Ovary (tissue), 9 donors: Measurements from ENCODE around the gene RAP1A. TPM values are rescaled to one million over a fixed set of nuclear protein-coding genes. Genes with fewer than 3 reads are reported as not detected.

Experiments used
- DNase-seq, 5 donors: peaks; one replicate each; pipeline ENCODE4 v3.0.0-alpha.2; 2019 to 2020
- H3K27ac ChIP-seq, 2 donors: fragments of 200-600 bp; one replicate each; pipeline versions ENCODE4 v1.5.1 to v1.8.0; 2019 to 2022
- H3K27me3 ChIP-seq: fragments of 200-600 bp; one replicate; pipeline ENCODE4 v1.8.0; 2022
- H3K36me3 ChIP-seq: fragments of 200-600 bp; sonication (generic); one replicate; pipeline ENCODE4 v1.5.1; 2019
- H3K4me1 ChIP-seq: one replicate; pipeline ENCODE4 v1.8.1; 2013; ENCODE audit warnings: mild to moderate bottlenecking, moderate library complexity; ENCODE audit not compliant: insufficient read depth
- H3K4me3 ChIP-seq: fragments of 200-600 bp; sonication (generic); one replicate; pipeline ENCODE4 v1.5.1; 2017
- H3K9me3 ChIP-seq, 2 donors: fragments of 200-600 bp in 1 of 2; sonication (generic) in 1 of 2; one replicate each; pipeline versions ENCODE4 v1.5.1 to v1.8.1; 2013 to 2019; ENCODE audit warnings: mild to moderate bottlenecking in 1 of 2, moderate library complexity in 1 of 2
- CTCF ChIP-seq, 3 donors: fragments of 450-650 bp in 2 of 3; fragments of 200-600 bp in 1 of 3; IDR thresholded peaks; one replicate each; pipeline versions ENCODE4 v1.5.1 to v1.8.0; 2016 to 2022; ENCODE audit warnings: antibody characterized with exemption in 3 of 3, mild to moderate bottlenecking in 1 of 3
- EP300 ChIP-seq: sonication (generic); formaldehyde crosslinking; IDR thresholded peaks from one replicate; pipeline ENCODE4 v1.6.1; 2017; ENCODE audit warnings: antibody characterized with exemption
- POLR2A ChIP-seq: fragments of 450-650 bp; IDR thresholded peaks from one replicate; pipeline ENCODE4 v1.6.1; 2017; ENCODE audit warnings: antibody characterized with exemption, mild to moderate bottlenecking, moderate library complexity
- WGBS, 3 donors: extraction: QIAGEN DNeasy Blood & Tissue Kit in 1 of 3; methylation state at CpG; one replicate each; pipeline versions ENCODE4 v1.1.5 to v1.1.7; 2013 to 2017; 5-methylcytosine and 5-hydroxymethylcytosine counted together
- intact Hi-C, 4 donors: fragments of 100-400 bp; cut with DNase I; formaldehyde crosslinking; loops; one replicate each; pipeline versions ENCODE4 v1.11.0 to v1.15.1; 2022 to 2023
- polyA plus RNA-seq, 2 donors: library from polyadenylated mRNA; stranded (reverse); fragments of 200-250 nt in 1 of 2; fragments of 350-450 nt in 1 of 2; fragmentation: Illumina TruSeq in 1 of 2; extraction: RNeasy Lipid Tissue Mini Kit (QIAGEN cat#74804) in 1 of 2; gene quantifications; one replicate each; pipeline ENCODE4 v1.2.3, GENCODE V29; 2013 to 2014
- total RNA-seq, 7 donors: library from RNA; depleted of rRNA in 2 of 7; stranded (reverse); fragments of >200 nt in 2 of 7; fragmentation: NEBNext Ultra II Directional in 3 of 7; extraction: Animal tissue kit (Norgen Biotek cat#: 25700) in 3 of 7; gene quantifications; one replicate each; pipeline versions ENCODE4 v1.1.0 to v1.2.4, GENCODE V29; 2016 to 2023
- donor health status: DM: no; HTN: no; CAD: no; lungs with moderate emphysema.
- donor health status: DM: no; HTN: no; CAD: no.
- donor health status: Bipolar disorder and iron deficiency.
- donor health status: DM: yes; HTN: yes; CAD: no.
- donor health status: DM: no; HTN: no; CAD: no.
- donor health status: DM: yes; HTN: yes; CAD: no.

RAP1A gene
- total and polyA plus RNA-seq, 9 donors, result 22.2 to 118 (median 59.1) TPM

GRCh38 chr1:111743679-111744101 is 124.1 kb downstream of the RAP1A start:
- no peak overlapping the region for H3K27ac ChIP-seq
- H3K4me1 ChIP-seq, result no peaks in the 10 kb centered on the region
- no peak overlapping the region for H3K4me3 ChIP-seq
- TF ChIP-seq POLR2A (no peak), EP300 (no peak), CTCF (IDR thresholded peaks at IDR 0.05) (no peak)
- 27 to 40% (median 36%) methylated on average over 3 of the region's 3 CpGs for WGBS, 3 donors
- H3K36me3 ChIP-seq, result no peaks in the 10 kb centered on the region
- intact Hi-C loops, result loop anchor here in 1 of 4 donors (10.0 kb wide), 1 partner anchor 239 kb away; the partner anchor contains the start of genes ADORA3 and TMIGD3
- DNase-seq, result no peak
- H3K9me3 ChIP-seq, result no peaks in the 10 kb centered on the region
- no peaks in the 10 kb centered on the region for H3K27me3 ChIP-seq

GRCh38 chr1:111745675-111746613 is 126.4 kb downstream of the RAP1A start:
- 91 to 93% (median 92%) methylated on average over 9 of the region's 9 CpGs for WGBS, 3 donors
- Histone ChIP-seq H3K27ac (no peak overlapping the region), H3K36me3 (no peaks in the 10 kb centered on the region), H3K9me3 (no peaks in the 10 kb centered on the region), H3K4me3 (no peak overlapping the region), H3K27me3 (no peaks in the 10 kb centered on the region), H3K4me1 (no peaks in the 10 kb centered on the region)
- TF ChIP-seq EP300 (no peak), POLR2A (no peak), CTCF (IDR thresholded peaks at IDR 0.05) (no peak)
- no peak for DNase-seq
- intact Hi-C loops, result loop anchor here in 1 of 4 donors (10.0 kb wide), 1 partner anchor 241 kb away; the partner anchor contains the start of genes ADORA3 and TMIGD3

GRCh38 chr1:111746614-111746999 is 127.0 kb downstream of the RAP1A start:
- Histone ChIP-seq H3K4me1 (no peaks in the 10 kb centered on the region), H3K36me3 (no peaks in the 10 kb centered on the region), H3K4me3 (no peak overlapping the region), H3K27me3 (no peaks in the 10 kb centered on the region), H3K9me3 (no peaks in the 10 kb centered on the region), H3K27ac (no peak overlapping the region)
- DNase-seq, result no peak
- intact Hi-C loops, result loop anchor here in 1 of 4 donors (10.0 kb wide), 1 partner anchor 242 kb away; the partner anchor contains the start of genes ADORA3 and TMIGD3
- TF ChIP-seq POLR2A (no peak), EP300 (no peak), CTCF (IDR thresholded peaks at IDR 0.05) (no peak)
- WGBS, 3 donors, result 73 to 77% (median 76%) methylated on average over 2 of the region's 2 CpGs

- 58 to 63% (median 58%) methylated on average over 3 of the region's 3 CpGs for WGBS, 3 donors
- no peak for TF ChIP-seq POLR2A
- no peak for TF ChIP-seq EP300
- peak in 2 of 3 donors; percentile 12 to 32 for TF ChIP-seq CTCF (IDR thresholded peaks at IDR 0.05)
- peak in 1 of 5 donors; percentile 50 for DNase-seq
- no peak overlapping the region for H3K4me3 ChIP-seq
- intact Hi-C loops, result loop anchor here in 1 of 4 donors (10.0 kb wide), 1 partner anchor 243 kb away; the partner anchor contains the start of genes ADORA3 and TMIGD3
- no peaks in the 10 kb centered on the region for H3K9me3 ChIP-seq
- H3K27ac ChIP-seq, result no peak overlapping the region
- H3K27me3 ChIP-seq, result no peaks in the 10 kb centered on the region
- H3K4me1 ChIP-seq, result no peaks in the 10 kb centered on the region
- no peaks in the 10 kb centered on the region for H3K36me3 ChIP-seq
Measured at GRCh38 chr1:111747282-111747734, 127.7 kb downstream of the RAP1A start.
